HepG2 (cell line): ENCODE results near the gene CD7. TPM values are rescaled to one million over a fixed set of nuclear protein-coding genes. Genes with fewer than 3 reads are reported as not detected.

Experiments
- GTF3A ChIP-seq: sonication (generic); formaldehyde crosslinking; conservative IDR thresholded peaks from 2 replicates; pipeline ENCODE4 v1.4.0; 2020; ENCODE audit warnings: mild to moderate bottlenecking, missing genetic modification reagents
- HES4 ChIP-seq: sonication (generic); formaldehyde crosslinking; IDR thresholded peaks from 2 replicates; pipeline ENCODE4 v1.9.0; 2021; ENCODE audit warnings: mild to moderate bottlenecking, missing genetic modification reagents, borderline replicate concordance
- HHEX ChIP-seq: IDR thresholded peaks from 2 replicates; pipeline ENCODE4 v1.6.1; 2016; ENCODE audit warnings: control low read depth
- JUN ChIP-seq: sonication (generic); formaldehyde crosslinking; IDR thresholded peaks from 2 replicates; pipeline ENCODE4 v1.4.0; 2020; ENCODE audit warnings: mild to moderate bottlenecking, missing genetic modification reagents
- KDM2A ChIP-seq: sonication (generic); formaldehyde crosslinking; IDR thresholded peaks from 2 replicates; pipeline ENCODE4 v1.4.0; 2020; ENCODE audit warnings: low read depth, missing genetic modification reagents, borderline replicate concordance
- KMT2A ChIP-seq: sonication (generic); formaldehyde crosslinking; IDR thresholded peaks from 2 replicates; pipeline ENCODE4 v1.4.0; 2020; ENCODE audit warnings: missing genetic modification reagents
- MEF2D ChIP-seq: sonication (generic); formaldehyde crosslinking; IDR thresholded peaks from 2 replicates; pipeline ENCODE4 v1.5.1; 2020; ENCODE audit warnings: mild to moderate bottlenecking, missing genetic modification reagents
- PAWR ChIP-seq: sonication (generic); formaldehyde crosslinking; IDR thresholded peaks from 2 replicates; pipeline ENCODE4 v1.4.0; 2020; ENCODE audit warnings: missing genetic modification reagents, mild to moderate bottlenecking, borderline replicate concordance
- PTBP1 ChIP-seq: fragments of 200-400 bp; formaldehyde crosslinking; IDR thresholded peaks from 2 replicates; pipeline ENCODE4 v1.6.1; 2018; ENCODE audit warnings: low read length, low read depth; ENCODE audit not compliant: poor library complexity, severe bottlenecking
- SOX6 ChIP-seq, 2 experiments: fragments of 450-650 bp in 1 of 2; sonication (generic) in 1 of 2; formaldehyde crosslinking in 1 of 2; IDR thresholded peaks; 2 replicates each; pipeline versions ENCODE4 v1.4.0 to v1.6.1; 2017 to 2020; ENCODE audit warnings: antibody characterized with exemption in 1 of 2, mild to moderate bottlenecking in 1 of 2, missing genetic modification reagents in 1 of 2
- YEATS2 ChIP-seq: sonication (generic); formaldehyde crosslinking; IDR thresholded peaks from 2 replicates; pipeline ENCODE4 v1.4.0; 2020; ENCODE audit warnings: missing genetic modification reagents, borderline replicate concordance
- ZFX ChIP-seq: sonication (generic); formaldehyde crosslinking; IDR thresholded peaks from 2 replicates; pipeline ENCODE4 v1.4.0; 2020; ENCODE audit warnings: mild to moderate bottlenecking, low read depth, missing genetic modification reagents, moderate library complexity
- ZNF333 ChIP-seq: sonication (generic); formaldehyde crosslinking; IDR thresholded peaks from 2 replicates; pipeline ENCODE4 v1.4.0; 2020; ENCODE audit warnings: mild to moderate bottlenecking, missing genetic modification reagents, borderline replicate concordance
- ZNF343 ChIP-seq: sonication (generic); formaldehyde crosslinking; IDR thresholded peaks from 2 replicates; pipeline ENCODE4 v1.4.0; 2020; ENCODE audit warnings: mild to moderate bottlenecking, missing genetic modification reagents
- ZNF441 ChIP-seq: sonication (generic); formaldehyde crosslinking; IDR thresholded peaks from 2 replicates; pipeline ENCODE4 v1.7.0; 2021; ENCODE audit warnings: missing genetic modification reagents, borderline replicate concordance
- ZNF460 ChIP-seq: sonication (generic); formaldehyde crosslinking; IDR thresholded peaks from 2 replicates; pipeline ENCODE4 v1.5.1; 2020; ENCODE audit warnings: missing genetic modification reagents, mild to moderate bottlenecking, borderline replicate concordance
- ZNF605 ChIP-seq: sonication (generic); formaldehyde crosslinking; IDR thresholded peaks from 2 replicates; pipeline ENCODE4 v1.8.0; 2022; ENCODE audit warnings: mild to moderate bottlenecking, missing genetic modification reagents
- ZSCAN12 ChIP-seq: sonication (generic); formaldehyde crosslinking; IDR thresholded peaks from 2 replicates; pipeline ENCODE4 v1.9.0; 2021; ENCODE audit warnings: mild to moderate bottlenecking, missing genetic modification reagents
- polyA plus RNA-seq, 8 experiments: library from polyadenylated mRNA; depleted of rRNA in 3 of 8; stranded (reverse) in 7 of 8; unstranded in 1 of 8; fragments of >200 nt; fragmentation: Illumina TruSeq in 4 of 8; extraction: Trizol in 4 of 8; gene quantifications; 2 replicates each; pipeline versions ENCODE4 v1.2.1 to v1.2.3, GENCODE V29; 2011 to 2016; ENCODE audit warnings: low read depth in 4 of 8, missing spikeins in 1 of 8, mixed read lengths in 1 of 8; ENCODE audit not compliant: insufficient read depth in 1 of 8
- total RNA-seq, 5 experiments: library from RNA; depleted of rRNA; stranded (reverse); fragments of >200 nt; fragmentation: Illumina TruSeq; extraction: Trizol; gene quantifications; 2 replicates each; pipeline ENCODE4 v1.2.3, GENCODE V29; 2016; ENCODE audit warnings: low read depth in 1 of 5
- TF ChIP-seq, protein P1 (sequence below): sonication (generic); formaldehyde crosslinking; conservative IDR thresholded peaks from 2 replicates; pipeline ENCODE4 v1.4.0; 2020; ENCODE audit warnings: mild to moderate bottlenecking, missing genetic modification reagents, moderate library complexity
- TF ChIP-seq, protein P2 (sequence below): sonication (generic); formaldehyde crosslinking; IDR thresholded peaks from 2 replicates; pipeline ENCODE4 v1.8.0; 2023; ENCODE audit warnings: mild to moderate bottlenecking, missing genetic modification reagents
- TF ChIP-seq, protein P3 (sequence below): sonication (generic); IDR thresholded peaks from 2 replicates; pipeline ENCODE4 v1.6.1; 2016; ENCODE audit warnings: low read depth, borderline replicate concordance
- TF ChIP-seq, protein P4 (sequence below): sonication (generic); formaldehyde crosslinking; IDR thresholded peaks from 2 replicates; pipeline ENCODE4 v1.8.0; 2022; ENCODE audit warnings: missing genetic modification reagents, mild to moderate bottlenecking, inconsistent platforms, borderline replicate concordance

Gene CD7
- total and polyA plus RNA-seq, 2 of the 13 experiments (the other 11 are each of a cell fraction or from before 2014, with no cell fraction given): 67.6 to 76.4 TPM

- TF ChIP-seq ZNF333 (CRISPR knock-in tag) (peak; percentile 90; the same call in 1 of the 2 replicates), JUN (CRISPR knock-in tag) (0 out of 2 replicates have a peak, but pooled peaks have one; percentile 35), HHEX (no peak), KMT2A (peak; percentile 36; the same call in 1 of the 2 replicates), ZNF441 (CRISPR knock-in tag) (peak; percentile 23; the same call in 1 of the 2 replicates), ZSCAN12 (CRISPR knock-in tag) (peak; percentile 65; the same call in 1 of the 2 replicates), MEF2D (peak; percentile 72; the same call in 1 of the 2 replicates), YEATS2 (CRISPR knock-in tag) (peak; percentile 57; the same call in 1 of the 2 replicates), ZFX (peak; percentile 90), HES4 (CRISPR knock-in tag) (peak; percentile 63; the same call in 1 of the 2 replicates), GTF3A (CRISPR knock-in tag) (peak; percentile 45; the same call in 1 of the 2 replicates), ZNF343 (CRISPR knock-in tag) (peak; percentile 89), SOX6 (IDR thresholded peaks at IDR 0.05) (no peak), SOX6 (CRISPR knock-in tag; IDR thresholded peaks at IDR 0.05) (peak; percentile 81), PTBP1 (peak; percentile 6), PAWR (CRISPR knock-in tag) (peak; percentile 66; the same call in 1 of the 2 replicates), ZNF460 (no peak; the same call in 1 of the 2 replicates), ZNF605 (peak; percentile 73), KDM2A (peak; percentile 47; the same call in 1 of the 2 replicates)
- TF ChIP-seq, protein P1, sequence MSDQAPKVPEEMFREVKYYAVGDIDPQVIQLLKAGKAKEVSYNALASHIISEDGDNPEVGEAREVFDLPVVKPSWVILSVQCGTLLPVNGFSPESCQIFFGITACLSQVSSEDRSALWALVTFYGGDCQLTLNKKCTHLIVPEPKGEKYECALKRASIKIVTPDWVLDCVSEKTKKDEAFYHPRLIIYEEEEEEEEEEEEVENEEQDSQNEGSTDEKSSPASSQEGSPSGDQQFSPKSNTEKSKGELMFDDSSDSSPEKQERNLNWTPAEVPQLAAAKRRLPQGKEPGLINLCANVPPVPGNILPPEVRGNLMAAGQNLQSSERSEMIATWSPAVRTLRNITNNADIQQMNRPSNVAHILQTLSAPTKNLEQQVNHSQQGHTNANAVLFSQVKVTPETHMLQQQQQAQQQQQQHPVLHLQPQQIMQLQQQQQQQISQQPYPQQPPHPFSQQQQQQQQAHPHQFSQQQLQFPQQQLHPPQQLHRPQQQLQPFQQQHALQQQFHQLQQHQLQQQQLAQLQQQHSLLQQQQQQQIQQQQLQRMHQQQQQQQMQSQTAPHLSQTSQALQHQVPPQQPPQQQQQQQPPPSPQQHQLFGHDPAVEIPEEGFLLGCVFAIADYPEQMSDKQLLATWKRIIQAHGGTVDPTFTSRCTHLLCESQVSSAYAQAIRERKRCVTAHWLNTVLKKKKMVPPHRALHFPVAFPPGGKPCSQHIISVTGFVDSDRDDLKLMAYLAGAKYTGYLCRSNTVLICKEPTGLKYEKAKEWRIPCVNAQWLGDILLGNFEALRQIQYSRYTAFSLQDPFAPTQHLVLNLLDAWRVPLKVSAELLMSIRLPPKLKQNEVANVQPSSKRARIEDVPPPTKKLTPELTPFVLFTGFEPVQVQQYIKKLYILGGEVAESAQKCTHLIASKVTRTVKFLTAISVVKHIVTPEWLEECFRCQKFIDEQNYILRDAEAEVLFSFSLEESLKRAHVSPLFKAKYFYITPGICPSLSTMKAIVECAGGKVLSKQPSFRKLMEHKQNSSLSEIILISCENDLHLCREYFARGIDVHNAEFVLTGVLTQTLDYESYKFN (CRISPR knock-in tag): peak; percentile 67; the same call in 1 of the 2 replicates
- TF ChIP-seq, protein P2, sequence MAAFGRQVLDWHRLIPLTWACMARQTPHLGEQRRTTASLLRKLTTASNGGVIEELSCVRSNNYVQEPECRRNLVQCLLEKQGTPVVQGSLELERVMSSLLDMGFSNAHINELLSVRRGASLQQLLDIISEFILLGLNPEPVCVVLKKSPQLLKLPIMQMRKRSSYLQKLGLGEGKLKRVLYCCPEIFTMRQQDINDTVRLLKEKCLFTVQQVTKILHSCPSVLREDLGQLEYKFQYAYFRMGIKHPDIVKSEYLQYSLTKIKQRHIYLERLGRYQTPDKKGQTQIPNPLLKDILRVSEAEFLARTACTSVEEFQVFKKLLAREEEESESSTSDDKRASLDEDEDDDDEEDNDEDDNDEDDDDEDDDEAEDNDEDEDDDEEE (CRISPR knock-in tag): peak; percentile 17; the same call in 1 of the 2 replicates
- TF ChIP-seq, protein P3, sequence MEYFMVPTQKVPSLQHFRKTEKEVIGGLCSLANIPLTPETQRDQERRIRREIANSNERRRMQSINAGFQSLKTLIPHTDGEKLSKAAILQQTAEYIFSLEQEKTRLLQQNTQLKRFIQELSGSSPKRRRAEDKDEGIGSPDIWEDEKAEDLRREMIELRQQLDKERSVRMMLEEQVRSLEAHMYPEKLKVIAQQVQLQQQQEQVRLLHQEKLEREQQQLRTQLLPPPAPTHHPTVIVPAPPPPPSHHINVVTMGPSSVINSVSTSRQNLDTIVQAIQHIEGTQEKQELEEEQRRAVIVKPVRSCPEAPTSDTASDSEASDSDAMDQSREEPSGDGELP: peak; percentile 86; the same call in 1 of the 2 replicates
- TF ChIP-seq, protein P4, sequence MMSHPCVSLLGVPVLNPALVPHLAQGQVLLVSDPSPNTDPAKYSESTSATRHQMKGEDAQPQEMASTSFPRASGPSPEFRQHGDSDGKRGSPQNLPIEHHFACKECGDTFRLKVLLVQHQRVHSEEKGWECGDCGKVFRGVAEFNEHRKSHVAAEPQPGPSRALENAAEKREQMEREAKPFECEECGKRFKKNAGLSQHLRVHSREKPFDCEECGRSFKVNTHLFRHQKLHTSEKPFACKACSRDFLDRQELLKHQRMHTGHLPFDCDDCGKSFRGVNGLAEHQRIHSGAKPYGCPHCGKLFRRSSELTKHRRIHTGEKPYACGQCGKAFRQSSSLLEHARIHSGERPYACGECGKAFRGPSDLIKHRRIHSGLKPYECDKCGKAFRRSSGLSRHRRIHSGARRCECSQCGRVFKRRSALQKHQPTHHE (CRISPR knock-in tag): peak; percentile 91; the same call in 1 of the 2 replicates
These were observed at the start of gene CD7 (continued) for GRCh38 chr17:82317394-82318168.
